WERI-Rb-1 (cell line): ENCODE results near the gene DNAJC13.
A peak's percentile ranks its signal among the peaks of the same experiment; 100 is the strongest.

Experiments
- DNase-seq: peaks from one replicate; pipeline ENCODE4 v3.0.0-alpha.2; 2020
- H3K27ac ChIP-seq: fragments of 250-450 bp; sonication (Bioruptor Pico); 2 replicates; pipeline ENCODE4 v1.5.1; 2020; ENCODE audit warnings: mild to moderate bottlenecking, moderate library complexity
- H3K27me3 ChIP-seq: fragments of 250-450 bp; sonication (Bioruptor Pico); 2 replicates; pipeline ENCODE4 v1.5.1; 2021; ENCODE audit warnings: mild to moderate bottlenecking, low read depth, moderate library complexity; ENCODE audit not compliant: insufficient read depth, severe bottlenecking
- H3K36me3 ChIP-seq: fragments of 250-450 bp; sonication (Bioruptor Pico); 2 replicates; pipeline ENCODE4 v1.5.1; 2020; ENCODE audit warnings: mild to moderate bottlenecking, moderate library complexity
- H3K4me3 ChIP-seq: 2 replicates; pipeline ENCODE4 v1.5.1; 2011; ENCODE audit warnings: low read depth, mild to moderate bottlenecking, control low read depth, low read length
- H3K9me3 ChIP-seq: fragments of 250-450 bp; sonication (Bioruptor Pico); 2 replicates; pipeline ENCODE4 v1.5.1; 2021; ENCODE audit warnings: mild to moderate bottlenecking, moderate library complexity; ENCODE audit not compliant: severe bottlenecking
- CTCF ChIP-seq: IDR thresholded peaks from 2 replicates; pipeline ENCODE4 v1.5.1; 2011; ENCODE audit warnings: low read depth, mild to moderate bottlenecking, control low read depth, inconsistent platforms, low read length

The DNAJC13 gene

DNA sequence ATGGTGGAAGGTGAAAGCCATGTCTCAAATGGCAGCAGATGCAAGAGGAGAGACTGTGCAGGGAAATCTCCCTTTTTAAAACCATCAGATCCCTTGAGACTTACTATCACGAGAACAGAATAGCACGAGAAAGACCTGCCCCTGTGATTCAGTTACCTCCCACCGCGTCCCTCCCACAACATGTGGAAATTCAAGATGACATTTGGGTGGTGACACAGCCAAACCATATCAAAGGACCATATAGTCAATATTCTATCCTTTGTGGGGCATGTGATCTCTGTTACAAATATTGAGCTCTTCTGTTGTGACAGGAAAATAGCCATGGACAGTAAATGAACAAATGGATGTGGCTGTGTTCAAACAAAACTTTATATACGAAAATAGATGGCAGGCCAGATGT, 102.6 kb downstream of the DNAJC13 start:
- Histone ChIP-seq H3K27me3 (no peaks in the 10 kb centered on the region), H3K9me3 (no peaks in the 10 kb centered on the region), H3K36me3 (peaks cover 70% of the 10 kb centered on the region), H3K27ac (no peak overlapping the region), H3K4me3 (no peak overlapping the region)
- TF ChIP-seq CTCF, result no peak
- no peak for DNase-seq

GRCh38 chr3:132521901-132522300, 104.6 kb downstream of the DNAJC13 start:
- Histone ChIP-seq H3K36me3 (peaks cover 80% of the 10 kb centered on the region), H3K9me3 (no peaks in the 10 kb centered on the region), H3K27ac (no peak overlapping the region), H3K27me3 (no peaks in the 10 kb centered on the region), H3K4me3 (no peak overlapping the region)
- no peak for DNase-seq
- TF ChIP-seq CTCF, result no peak

DNA sequence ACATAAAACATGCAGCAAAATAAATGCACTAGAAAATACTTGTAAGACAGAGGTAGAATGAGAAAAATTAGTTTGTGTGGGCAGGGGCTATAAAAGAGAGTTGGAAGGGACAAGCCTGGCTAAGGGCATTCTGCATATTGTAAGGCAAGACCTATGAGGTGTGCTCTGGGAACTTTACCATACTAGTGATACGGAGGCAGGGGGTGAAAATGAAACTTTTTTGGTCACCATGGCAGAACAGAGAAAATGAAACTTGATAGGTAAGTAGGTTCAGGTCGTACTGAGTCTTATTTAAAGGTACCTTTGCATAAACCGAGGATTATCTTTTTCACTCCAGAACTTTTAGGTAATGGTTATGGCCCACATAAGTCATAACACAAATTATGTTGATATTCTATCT, 105.1 kb downstream of the DNAJC13 start:
- Histone ChIP-seq H3K27ac (no peak overlapping the region), H3K9me3 (no peaks in the 10 kb centered on the region), H3K27me3 (no peaks in the 10 kb centered on the region), H3K36me3 (peaks cover 79% of the 10 kb centered on the region), H3K4me3 (no peak overlapping the region)
- TF ChIP-seq CTCF, result no peak
- DNase-seq, result no peak

DNA sequence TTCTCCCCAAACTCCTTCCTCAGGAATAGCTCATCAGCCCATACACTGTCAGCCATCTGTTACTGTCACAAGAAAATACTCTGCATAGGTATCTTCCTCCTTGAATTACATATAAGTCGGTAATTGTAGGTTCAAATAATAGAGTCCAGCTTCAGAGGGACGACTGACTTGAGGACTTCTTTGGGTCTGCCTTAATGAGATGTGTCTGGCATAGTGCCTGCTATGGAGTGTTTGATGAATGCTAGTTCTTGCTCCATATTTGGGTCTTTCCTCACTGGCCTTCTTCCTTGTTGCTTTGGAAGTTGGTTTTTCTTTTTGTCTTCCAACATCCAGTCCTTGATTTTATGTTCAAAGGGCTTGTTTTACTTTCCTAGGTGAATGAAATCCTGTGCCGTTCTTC, 113.3 kb downstream of the DNAJC13 start:
- H3K4me3 ChIP-seq, result no peak overlapping the region
- DNase-seq, result no peak
- H3K36me3 ChIP-seq, result peaks cover 72% of the 10 kb centered on the region
- TF ChIP-seq CTCF, result no peak
- no peak overlapping the region for H3K27ac ChIP-seq
- no peaks in the 10 kb centered on the region for H3K27me3 ChIP-seq
- H3K9me3 ChIP-seq, result no peaks in the 10 kb centered on the region

DNA sequence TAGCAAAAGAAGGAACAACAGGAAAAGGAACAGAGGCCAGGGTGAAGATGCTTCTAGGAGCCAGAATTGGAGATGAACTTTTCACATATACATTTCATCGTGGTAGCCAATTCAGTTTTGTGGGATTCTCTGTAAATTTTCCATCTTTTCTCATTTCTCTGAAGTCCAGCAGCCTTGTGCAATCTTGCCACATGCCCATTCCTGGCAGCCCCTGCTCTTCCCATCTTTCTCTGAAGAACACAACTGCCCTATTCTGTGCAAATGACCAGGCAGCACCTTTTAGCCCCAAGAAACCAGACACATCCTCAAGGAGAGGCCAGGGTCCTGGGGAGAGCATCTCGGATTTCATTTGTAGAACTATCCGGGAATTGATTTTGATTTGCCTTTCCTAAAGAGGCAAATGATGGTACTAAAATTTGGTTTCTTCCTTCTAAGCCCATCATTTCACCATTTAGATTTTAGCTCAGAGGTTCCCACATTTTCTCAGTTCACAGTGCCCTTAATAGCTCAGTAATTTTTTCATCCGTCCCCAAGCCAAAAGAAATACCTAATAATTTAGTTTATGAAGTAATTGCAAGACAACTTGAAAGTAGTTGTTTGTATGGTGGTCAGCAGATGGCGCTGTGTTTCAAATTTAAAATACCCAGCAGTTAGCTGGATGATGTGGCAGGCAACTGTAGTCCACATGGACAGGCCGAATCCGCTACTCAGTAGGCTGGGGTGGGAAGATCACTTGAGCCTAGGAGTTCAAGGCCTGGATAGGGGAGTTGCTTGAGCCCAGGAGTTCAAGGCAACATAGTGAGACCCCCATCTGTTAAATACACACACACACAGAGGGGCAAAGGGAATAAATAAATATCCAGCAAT, 118.5 kb downstream of the DNAJC13 start:
- TF ChIP-seq CTCF, result peak; percentile 42; the same call in 1 of the 2 replicates
- Histone ChIP-seq H3K9me3 (no peaks in the 10 kb centered on the region), H3K36me3 (peaks cover 54% of the 10 kb centered on the region), H3K27ac (no peak overlapping the region), H3K4me3 (no peak overlapping the region), H3K27me3 (no peaks in the 10 kb centered on the region)
- DNase-seq, result peak; percentile 62
